DND-41 (cell line): ENCODE data around the gene PCSK4.

Experiments used
- EZH2 ChIP-seq: IDR thresholded peaks from 3 replicates; pipeline ENCODE4 v1.6.1; 2012; ENCODE audit warnings: borderline replicate concordance, low read depth, mild to moderate bottlenecking, moderate library complexity, low read length, inconsistent platforms; ENCODE audit not compliant: severe bottlenecking
- TF ChIP-seq, protein P1 (sequence below): IDR thresholded peaks from 2 replicates; pipeline ENCODE4 v1.5.1; 2012; ENCODE audit warnings: borderline replicate concordance, low read length, moderate library complexity, mild to moderate bottlenecking; ENCODE audit not compliant: poor library complexity, severe bottlenecking; ENCODE audit errors: extremely low read depth

DNA sequence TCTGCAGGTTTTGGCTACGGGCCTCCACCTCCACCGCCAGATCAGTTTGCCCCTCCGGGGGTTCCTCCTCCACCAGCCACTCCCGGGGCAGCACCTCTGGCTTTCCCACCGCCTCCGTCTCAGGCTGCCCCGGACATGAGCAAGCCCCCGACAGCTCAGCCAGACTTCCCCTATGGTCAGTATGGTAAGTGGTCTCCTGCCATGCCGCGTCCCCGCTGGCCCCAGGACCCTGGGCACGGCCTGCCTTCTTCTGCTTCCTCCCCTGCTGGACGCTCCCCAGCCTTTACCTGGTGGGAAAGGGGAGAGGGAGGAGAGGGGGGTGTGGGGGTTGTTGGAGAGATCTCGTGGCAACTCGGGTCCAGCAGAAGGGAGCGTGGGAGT is 57.7 kb downstream of the PCSK4 start:
- TF ChIP-seq, protein P1, sequence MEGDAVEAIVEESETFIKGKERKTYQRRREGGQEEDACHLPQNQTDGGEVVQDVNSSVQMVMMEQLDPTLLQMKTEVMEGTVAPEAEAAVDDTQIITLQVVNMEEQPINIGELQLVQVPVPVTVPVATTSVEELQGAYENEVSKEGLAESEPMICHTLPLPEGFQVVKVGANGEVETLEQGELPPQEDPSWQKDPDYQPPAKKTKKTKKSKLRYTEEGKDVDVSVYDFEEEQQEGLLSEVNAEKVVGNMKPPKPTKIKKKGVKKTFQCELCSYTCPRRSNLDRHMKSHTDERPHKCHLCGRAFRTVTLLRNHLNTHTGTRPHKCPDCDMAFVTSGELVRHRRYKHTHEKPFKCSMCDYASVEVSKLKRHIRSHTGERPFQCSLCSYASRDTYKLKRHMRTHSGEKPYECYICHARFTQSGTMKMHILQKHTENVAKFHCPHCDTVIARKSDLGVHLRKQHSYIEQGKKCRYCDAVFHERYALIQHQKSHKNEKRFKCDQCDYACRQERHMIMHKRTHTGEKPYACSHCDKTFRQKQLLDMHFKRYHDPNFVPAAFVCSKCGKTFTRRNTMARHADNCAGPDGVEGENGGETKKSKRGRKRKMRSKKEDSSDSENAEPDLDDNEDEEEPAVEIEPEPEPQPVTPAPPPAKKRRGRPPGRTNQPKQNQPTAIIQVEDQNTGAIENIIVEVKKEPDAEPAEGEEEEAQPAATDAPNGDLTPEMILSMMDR, result no peak
- no peak for TF ChIP-seq EZH2
